IPS-20b (cell line): ENCODE data around the gene NDUFS7.

Experiments
- H3K27ac ChIP-seq: one replicate; pipeline ENCODE4 v1.5.1; 2013; ENCODE audit warnings: low read length
- H3K27me3 ChIP-seq: 2 replicates; pipeline ENCODE4 v1.6.1; 2013; ENCODE audit warnings: mild to moderate bottlenecking, low read length, inconsistent platforms; ENCODE audit not compliant: insufficient read depth
- H3K36me3 ChIP-seq: 2 replicates; pipeline ENCODE4 v1.6.1; 2013; ENCODE audit warnings: low read depth, mild to moderate bottlenecking, inconsistent platforms, low read length, moderate library complexity; ENCODE audit not compliant: insufficient read depth
- H3K4me1 ChIP-seq: 2 replicates; pipeline ENCODE4 v1.6.1; 2013; ENCODE audit warnings: mild to moderate bottlenecking, control low read depth, inconsistent platforms, low read length, moderate library complexity; ENCODE audit not compliant: insufficient read depth
- H3K4me3 ChIP-seq: 2 replicates; pipeline ENCODE4 v1.5.1; 2013; ENCODE audit warnings: mild to moderate bottlenecking, low read length, inconsistent platforms
- H3K9ac ChIP-seq: 2 replicates; pipeline ENCODE4 v1.6.1; 2013; ENCODE audit warnings: low read depth, mild to moderate bottlenecking, inconsistent platforms, low read length, moderate library complexity
- H3K9me3 ChIP-seq: 2 replicates; pipeline ENCODE4 v1.6.1; 2013; ENCODE audit warnings: mild to moderate bottlenecking, low read depth, low read length, inconsistent platforms; ENCODE audit not compliant: insufficient read depth

Gene NDUFS7

GRCh38 chr19:1389033-1389940, 5.6 kb downstream of the NDUFS7 start:
- Histone ChIP-seq H3K9ac (no peak overlapping the region), H3K9me3 (no peaks in the 10 kb centered on the region), H3K27ac (no peak overlapping the region), H3K4me3 (no peak overlapping the region), H3K36me3 (peaks cover 10% of the 10 kb centered on the region), H3K27me3 (no peaks in the 10 kb centered on the region), H3K4me1 (no peaks in the 10 kb centered on the region)

- H3K27ac ChIP-seq = no peak overlapping the region
- no peak overlapping the region for H3K4me3 ChIP-seq
- H3K36me3 ChIP-seq = peaks cover 10% of the 10 kb centered on the region
- no peaks in the 10 kb centered on the region for H3K27me3 ChIP-seq
- no peak overlapping the region for H3K9ac ChIP-seq
- no peaks in the 10 kb centered on the region for H3K4me1 ChIP-seq
- no peaks in the 10 kb centered on the region for H3K9me3 ChIP-seq
Measured at GRCh38 chr19:1390890-1391423, 7.2 kb downstream of the NDUFS7 start.

GRCh38 chr19:1392407-1392806, 8.7 kb downstream of the NDUFS7 start:
- H3K9ac ChIP-seq = no peak overlapping the region
- no peak overlapping the region for H3K27ac ChIP-seq
- no peak overlapping the region for H3K4me3 ChIP-seq
- no peaks in the 10 kb centered on the region for H3K27me3 ChIP-seq
- no peaks in the 10 kb centered on the region for H3K4me1 ChIP-seq
- H3K9me3 ChIP-seq = no peaks in the 10 kb centered on the region
- H3K36me3 ChIP-seq = peaks cover 10% of the 10 kb centered on the region

- no peak overlapping the region for H3K4me3 ChIP-seq
- H3K27ac ChIP-seq = no peak overlapping the region
- no peaks in the 10 kb centered on the region for H3K27me3 ChIP-seq
- peaks cover 10% of the 10 kb centered on the region for H3K36me3 ChIP-seq
- H3K9ac ChIP-seq = no peak overlapping the region
- H3K9me3 ChIP-seq = no peaks in the 10 kb centered on the region
- H3K4me1 ChIP-seq = no peaks in the 10 kb centered on the region
Measured at GRCh38 chr19:1392939-1393530, 9.3 kb downstream of the NDUFS7 start.

GRCh38 chr19:1393841-1394240, 10.1 kb downstream of the NDUFS7 start:
- Histone ChIP-seq H3K4me3 (no peak overlapping the region), H3K9ac (no peak overlapping the region), H3K27me3 (no peaks in the 10 kb centered on the region), H3K36me3 (peaks cover 6% of the 10 kb centered on the region), H3K4me1 (no peaks in the 10 kb centered on the region), H3K9me3 (no peaks in the 10 kb centered on the region), H3K27ac (no peak overlapping the region)

GRCh38 chr19:1394252-1395193, 10.8 kb downstream of the NDUFS7 start:
- H3K27ac ChIP-seq = no peak overlapping the region
- H3K27me3 ChIP-seq = no peaks in the 10 kb centered on the region
- no peaks in the 10 kb centered on the region for H3K36me3 ChIP-seq
- H3K9me3 ChIP-seq = no peaks in the 10 kb centered on the region
- no peak overlapping the region for H3K9ac ChIP-seq
- H3K4me1 ChIP-seq = no peaks in the 10 kb centered on the region
- no peak overlapping the region for H3K4me3 ChIP-seq

GRCh38 chr19:1395194-1396018, 11.7 kb downstream of the NDUFS7 start:
- no peaks in the 10 kb centered on the region for H3K36me3 ChIP-seq
- no peak overlapping the region for H3K9ac ChIP-seq
- H3K27me3 ChIP-seq = no peaks in the 10 kb centered on the region; the same call in 1 of the 2 replicates
- no peak overlapping the region for H3K27ac ChIP-seq
- H3K9me3 ChIP-seq = no peaks in the 10 kb centered on the region
- no peak overlapping the region for H3K4me3 ChIP-seq
- no peaks in the 10 kb centered on the region for H3K4me1 ChIP-seq

GRCh38 chr19:1396019-1396767, 12.5 kb downstream of the NDUFS7 start:
- no peak overlapping the region for H3K4me3 ChIP-seq
- H3K27me3 ChIP-seq = no peaks in the 10 kb centered on the region; the same call in 1 of the 2 replicates
- no peaks in the 10 kb centered on the region for H3K36me3 ChIP-seq
- H3K9me3 ChIP-seq = no peaks in the 10 kb centered on the region
- H3K27ac ChIP-seq = no peak overlapping the region
- no peaks in the 10 kb centered on the region for H3K4me1 ChIP-seq
- H3K9ac ChIP-seq = no peak overlapping the region

- Histone ChIP-seq H3K4me1 (no peaks in the 10 kb centered on the region), H3K9me3 (no peaks in the 10 kb centered on the region), H3K4me3 (no peak overlapping the region), H3K27ac (no peak overlapping the region), H3K9ac (no peak overlapping the region), H3K36me3 (no peaks in the 10 kb centered on the region), H3K27me3 (peaks cover 5% of the 10 kb centered on the region; the same call in 1 of the 2 replicates)
Measured at GRCh38 chr19:1396768-1397679, 13.3 kb downstream of the NDUFS7 start.
